Muscle of arm (tissue), 12 donors: ENCODE results near the gene HP. TPM values are rescaled to one million over a fixed set of nuclear protein-coding genes. Genes with fewer than 3 reads are reported as not detected.
A peak's percentile ranks its signal among the peaks of the same experiment; 100 is the strongest.
"Not testable (repeated sequence)": the region's sequence is repeated elsewhere in the genome, so short reads cannot be mapped to it uniquely, and the experiment has no call there.

Experiments used
- DNase-seq: peaks from one replicate; pipeline ENCODE4 v3.0.0-alpha.2; 2013
- polyA plus RNA-seq, 12 donors: library from polyadenylated mRNA; unstranded; fragments of 120-200 nt; gene quantifications; one replicate each; pipeline ENCODE4 v1.2.1, GENCODE V29; 2013; ENCODE audit not compliant: insufficient read length in 12 of 12

Gene HP
- polyA plus RNA-seq, 12 donors = 0.12 to 2.7 (median 0.65) TPM; not detected in 2

DNA sequence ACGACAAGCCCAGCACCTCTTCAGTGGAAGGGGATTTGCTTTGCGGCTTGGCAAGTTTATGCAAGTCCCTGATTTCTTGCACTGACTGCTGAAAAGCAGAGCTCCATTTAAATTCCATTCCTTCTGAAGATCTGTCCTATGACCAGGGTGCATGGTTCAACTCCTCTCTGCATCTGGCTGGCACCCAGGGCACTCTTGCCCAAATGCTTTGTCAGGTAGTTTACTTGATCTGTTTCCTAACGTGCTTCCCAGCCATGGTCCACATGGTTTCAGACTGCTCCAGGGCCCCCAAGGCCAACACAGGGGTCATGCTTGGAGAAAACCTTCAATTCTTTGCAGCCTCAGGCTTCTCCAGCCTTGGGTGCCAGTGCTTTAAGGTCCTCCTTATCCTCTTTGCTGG, 11.2 kb upstream of the HP start:
- DNase-seq = no peak

DNA sequence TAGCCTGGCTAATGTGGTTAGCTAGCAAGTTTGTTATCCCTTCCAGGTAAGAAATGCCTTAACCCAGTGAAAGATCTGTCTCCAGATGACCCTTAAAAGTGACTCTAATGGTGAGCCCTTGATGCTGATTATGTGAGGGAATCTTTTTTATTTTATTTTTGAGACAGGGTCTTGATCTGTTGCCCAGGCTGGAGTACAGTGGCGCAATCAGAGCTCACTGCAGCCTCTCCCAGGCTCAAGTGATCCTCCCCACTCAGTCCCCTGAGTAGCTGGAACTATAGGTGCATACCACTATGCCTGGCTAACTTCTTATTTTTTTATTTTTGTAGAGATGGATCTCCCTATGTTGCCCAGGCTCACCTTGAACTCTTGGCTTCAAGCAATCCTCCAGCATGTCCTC, 10.8 kb upstream of the HP start:
- no peak for DNase-seq

DNA sequence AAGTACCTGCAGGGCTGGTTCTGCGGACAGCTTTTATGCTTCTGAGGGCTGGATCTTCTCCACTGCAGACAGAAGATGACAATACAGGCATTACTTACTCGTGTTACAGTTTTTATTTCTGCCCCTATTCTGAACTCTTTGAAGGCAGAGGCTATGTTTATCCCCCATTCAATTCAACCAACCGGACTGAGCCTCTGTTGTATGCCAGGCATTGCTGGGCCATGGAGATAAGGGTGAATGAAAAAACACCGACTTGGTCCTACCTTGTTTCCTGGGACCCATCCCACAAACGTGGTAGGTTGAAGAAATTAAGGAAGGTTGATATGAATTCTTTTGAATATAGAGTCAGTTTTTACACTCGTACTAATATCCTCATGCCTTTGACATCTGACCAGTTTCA, 10.0 kb upstream of the HP start:
- no peak for DNase-seq

DNA sequence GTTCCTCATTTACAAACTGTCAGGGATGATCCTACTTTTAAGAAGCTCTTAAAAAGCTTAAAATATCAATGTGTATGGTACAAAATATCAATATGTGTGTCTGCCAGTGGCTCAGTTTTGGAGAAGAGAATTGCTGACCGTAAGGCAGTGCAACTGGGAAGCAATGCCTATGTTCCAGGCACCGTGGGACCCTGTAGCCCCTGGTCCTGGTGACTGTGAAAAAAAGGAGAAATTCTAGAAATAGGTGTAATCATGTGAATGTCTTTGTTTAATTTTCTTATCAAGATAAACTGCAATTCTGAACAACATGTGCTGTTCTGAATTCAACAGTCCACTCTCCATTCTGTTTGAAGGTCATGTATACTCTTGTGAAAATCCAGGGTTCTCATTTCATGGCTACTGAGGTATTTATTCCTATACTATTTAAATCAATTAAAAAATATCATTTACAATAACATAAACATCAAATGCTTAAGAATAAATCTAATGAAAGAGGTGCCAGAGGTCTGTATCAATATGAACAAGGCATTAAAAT, 9.4 kb upstream of the HP start:
- no peak for DNase-seq

DNA sequence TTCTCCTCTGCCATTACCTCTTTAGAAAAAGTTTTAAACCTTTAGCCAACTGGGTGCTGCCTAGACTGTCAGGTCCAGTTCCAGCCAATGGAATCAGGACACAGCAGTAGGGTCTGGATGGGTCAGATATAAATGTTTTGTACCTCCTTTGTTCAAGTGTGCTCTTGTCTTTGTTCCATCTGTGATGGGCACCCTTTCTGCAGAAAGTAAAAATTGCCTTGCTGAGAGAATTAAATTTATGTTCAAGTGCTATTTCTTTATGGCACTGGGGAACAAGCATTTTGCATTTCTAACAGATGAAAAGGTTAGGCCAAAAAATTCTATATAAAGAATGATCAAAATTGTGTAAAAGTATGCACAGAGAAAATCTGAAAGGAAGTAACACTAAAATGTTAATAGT, 5.2 kb upstream of the HP start:
- no peak for DNase-seq

DNA sequence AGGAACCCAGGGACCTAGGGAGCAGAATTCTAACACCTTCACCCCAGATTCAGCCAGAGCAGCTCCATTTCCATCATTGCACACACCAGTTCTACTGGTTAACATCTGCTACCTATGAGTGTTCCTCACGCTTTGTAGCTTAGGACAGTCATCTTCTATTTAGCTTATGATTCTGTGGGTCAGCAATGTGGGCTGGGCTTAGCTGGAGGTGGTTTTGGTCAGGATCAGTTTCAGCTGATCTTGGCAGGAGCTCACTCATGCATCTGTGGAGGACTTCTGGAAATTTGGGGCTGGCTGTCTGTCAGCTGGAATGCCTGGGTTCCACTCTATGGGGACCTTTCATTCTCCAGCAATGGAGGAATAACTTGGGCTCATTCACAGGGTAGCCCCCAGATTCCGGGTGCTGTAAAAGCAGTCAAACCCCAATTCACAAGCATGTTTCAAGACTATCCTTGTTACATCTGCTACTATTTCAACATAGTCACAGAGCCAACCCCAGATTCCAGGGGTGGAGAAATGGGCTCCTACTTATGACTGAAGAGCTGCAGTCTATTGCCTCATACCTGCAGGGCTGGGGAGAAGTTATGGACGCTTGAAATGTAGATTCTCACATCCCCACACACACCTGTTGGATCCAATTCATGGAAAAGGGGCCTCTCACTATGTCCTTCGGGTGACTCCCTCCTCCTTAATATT, 3.4 kb upstream of the HP start:
- DNase-seq = no peak

DNA sequence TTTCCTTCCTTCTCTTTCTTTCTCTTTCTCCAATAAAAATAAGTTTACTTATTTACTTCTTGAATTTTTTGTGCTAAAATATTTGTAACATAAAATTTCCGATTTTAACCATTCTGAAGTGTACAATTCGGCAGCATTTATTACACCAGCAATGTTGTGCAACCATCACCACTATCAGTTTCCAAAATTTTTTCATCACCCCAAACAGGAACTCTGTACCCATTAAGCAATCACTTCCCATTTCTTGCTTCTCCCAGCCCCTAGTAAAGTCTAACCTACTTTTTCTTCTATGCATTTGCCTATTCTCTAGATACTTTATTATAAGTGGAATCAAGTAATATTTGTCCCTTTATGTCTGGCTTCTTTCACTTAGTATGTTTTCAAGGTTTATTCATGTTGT, 2.5 kb upstream of the HP start:
- no peak for DNase-seq

DNA sequence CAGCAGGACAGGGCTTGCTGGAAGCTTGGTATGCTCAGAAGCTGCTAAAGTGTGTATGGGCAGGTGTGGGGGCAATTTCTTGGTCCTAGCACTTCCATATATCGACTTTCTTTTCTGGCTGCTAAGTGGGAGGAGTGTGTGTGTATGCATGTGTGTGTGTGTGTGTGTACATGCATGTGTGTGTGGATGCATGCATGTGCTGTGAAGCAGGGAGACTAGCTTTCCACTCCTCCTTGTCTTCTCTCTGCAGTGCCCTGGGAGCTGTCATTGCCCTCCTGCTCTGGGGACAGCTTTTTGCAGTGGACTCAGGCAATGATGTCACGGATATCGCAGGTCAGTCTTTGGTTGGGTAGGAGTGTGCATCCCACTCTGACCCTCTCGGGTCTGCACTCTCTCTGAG, 1.6 kb downstream of the HP start:
- DNase-seq = no peak

DNA sequence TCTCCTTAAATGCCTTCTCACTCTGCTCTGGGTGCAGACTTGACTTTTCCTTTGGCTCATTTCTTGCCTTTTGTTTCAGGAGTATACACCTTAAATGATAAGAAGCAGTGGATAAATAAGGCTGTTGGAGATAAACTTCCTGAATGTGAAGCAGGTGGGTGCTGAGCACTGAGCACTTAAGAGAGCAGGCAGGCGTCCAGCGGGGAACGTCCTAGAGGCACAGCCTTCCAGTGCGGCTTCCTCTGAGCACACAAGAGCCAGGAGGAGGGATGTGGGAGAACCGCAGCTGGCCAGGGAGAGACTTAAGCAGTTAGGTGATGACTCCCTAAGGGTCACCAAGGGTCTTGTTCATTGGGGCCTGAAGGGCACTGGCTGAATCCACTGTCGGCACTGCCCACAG, 3.0 kb downstream of the HP start:
- DNase-seq = not testable (repeated sequence)

DNA sequence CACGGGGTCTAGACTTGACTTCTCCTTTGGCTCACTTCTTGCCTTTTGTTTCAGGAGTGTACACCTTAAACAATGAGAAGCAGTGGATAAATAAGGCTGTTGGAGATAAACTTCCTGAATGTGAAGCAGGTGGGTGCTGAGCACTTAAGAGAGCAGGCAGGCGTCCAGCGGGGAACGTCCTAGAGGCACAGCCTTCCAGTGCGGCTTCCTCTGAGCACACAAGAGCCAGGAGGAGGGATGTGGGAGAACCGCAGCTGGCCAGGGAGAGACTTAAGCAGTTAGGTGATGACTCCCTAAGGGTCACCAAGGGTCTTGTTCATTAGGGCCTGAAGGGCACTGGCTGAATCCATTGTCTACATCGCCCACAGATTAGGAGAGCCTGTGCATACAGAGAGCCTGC, 4.8 kb downstream of the HP start:
- DNase-seq = not testable (repeated sequence)

DNA sequence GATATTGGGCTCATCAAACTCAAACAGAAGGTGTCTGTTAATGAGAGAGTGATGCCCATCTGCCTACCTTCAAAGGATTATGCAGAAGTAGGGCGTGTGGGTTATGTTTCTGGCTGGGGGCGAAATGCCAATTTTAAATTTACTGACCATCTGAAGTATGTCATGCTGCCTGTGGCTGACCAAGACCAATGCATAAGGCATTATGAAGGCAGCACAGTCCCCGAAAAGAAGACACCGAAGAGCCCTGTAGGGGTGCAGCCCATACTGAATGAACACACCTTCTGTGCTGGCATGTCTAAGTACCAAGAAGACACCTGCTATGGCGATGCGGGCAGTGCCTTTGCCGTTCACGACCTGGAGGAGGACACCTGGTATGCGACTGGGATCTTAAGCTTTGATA, 6.1 kb downstream of the HP start:
- no peak for DNase-seq

DNA sequence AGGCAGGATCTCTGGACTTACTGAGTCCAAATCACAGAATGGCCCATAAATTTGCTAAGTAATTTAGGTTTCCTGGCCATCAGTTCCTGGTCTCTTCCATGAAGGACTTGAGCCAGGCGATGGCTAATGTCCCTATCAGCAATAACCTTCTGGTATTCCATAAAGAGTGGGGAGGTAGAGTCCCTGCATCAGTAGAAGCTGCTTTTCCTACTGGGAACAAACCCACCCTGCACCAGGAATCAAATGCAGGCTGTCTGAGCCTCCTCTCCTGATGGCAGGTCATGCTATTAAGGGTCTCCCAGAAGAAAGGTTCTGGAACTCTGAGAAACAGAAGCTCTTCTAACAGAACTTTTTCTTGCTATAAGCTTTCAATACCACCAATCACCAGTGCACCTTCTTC, 7.3 kb downstream of the HP start:
- DNase-seq = no peak

DNA sequence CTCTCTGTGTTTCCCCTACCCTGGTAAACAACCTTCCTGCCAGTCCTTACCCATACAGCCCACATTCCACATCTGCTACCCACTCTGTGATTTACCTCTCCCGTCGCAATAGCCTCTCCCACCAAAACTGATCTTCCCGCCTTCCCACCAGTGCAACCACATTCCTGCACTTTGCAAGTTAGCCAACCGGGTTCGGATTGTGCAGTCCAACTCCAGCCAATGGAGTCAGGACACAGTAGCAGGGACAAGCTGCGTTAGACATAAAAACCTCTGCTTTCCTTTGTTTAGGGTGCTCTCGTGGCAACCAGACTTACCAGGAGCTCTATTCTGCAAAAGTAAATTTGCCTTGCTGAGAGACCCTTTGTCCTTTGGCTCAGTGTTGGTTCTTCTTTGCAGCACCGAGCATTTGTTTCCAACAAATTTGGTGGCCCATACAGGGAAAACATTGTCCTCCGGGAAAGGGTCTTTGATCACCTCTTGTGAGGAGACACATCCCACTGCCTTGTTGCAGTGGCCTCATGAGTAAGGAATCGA, 10.1 kb downstream of the HP start:
- no peak for DNase-seq

DNA sequence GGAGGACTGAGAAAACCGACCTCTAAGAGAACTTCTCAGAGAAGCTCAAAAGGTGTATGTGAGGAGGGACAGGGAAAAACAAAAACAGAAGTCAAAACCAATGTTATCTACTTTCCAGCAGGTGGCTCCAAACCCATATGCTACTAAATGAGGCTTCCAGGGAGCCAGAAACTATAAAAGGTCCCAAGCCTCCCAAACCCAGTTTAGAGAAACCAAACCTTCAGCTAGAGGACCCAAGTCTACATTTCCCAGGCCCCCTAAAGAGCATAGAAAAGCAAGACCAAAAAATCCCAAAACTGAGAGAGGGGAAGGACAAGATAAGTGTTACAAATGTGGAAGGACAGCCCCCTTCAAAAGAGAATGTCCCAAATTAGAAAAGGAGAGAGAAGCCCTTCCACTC, 12.4 kb downstream of the HP start:
- DNase-seq = peak; percentile 34

DNA sequence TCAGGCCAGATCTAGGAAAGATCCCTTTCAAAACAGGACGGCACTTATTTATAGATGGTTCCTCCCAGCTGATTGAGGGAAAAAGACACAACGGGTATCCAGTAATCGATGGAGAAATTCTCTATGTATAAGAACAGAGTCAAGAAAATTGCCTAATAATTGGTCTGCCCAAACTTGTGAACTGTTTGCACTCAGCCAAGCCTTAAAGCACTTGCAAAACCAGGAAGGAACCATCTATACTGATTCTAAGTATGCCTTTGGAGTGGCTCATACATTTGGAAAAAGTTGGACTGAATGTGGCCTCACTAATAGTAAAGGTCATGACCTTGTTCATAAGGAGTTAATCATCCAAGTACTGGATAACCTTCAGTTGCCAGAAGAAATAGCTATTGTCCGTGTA, 14.6 kb downstream of the HP start:
- DNase-seq = no peak

DNA sequence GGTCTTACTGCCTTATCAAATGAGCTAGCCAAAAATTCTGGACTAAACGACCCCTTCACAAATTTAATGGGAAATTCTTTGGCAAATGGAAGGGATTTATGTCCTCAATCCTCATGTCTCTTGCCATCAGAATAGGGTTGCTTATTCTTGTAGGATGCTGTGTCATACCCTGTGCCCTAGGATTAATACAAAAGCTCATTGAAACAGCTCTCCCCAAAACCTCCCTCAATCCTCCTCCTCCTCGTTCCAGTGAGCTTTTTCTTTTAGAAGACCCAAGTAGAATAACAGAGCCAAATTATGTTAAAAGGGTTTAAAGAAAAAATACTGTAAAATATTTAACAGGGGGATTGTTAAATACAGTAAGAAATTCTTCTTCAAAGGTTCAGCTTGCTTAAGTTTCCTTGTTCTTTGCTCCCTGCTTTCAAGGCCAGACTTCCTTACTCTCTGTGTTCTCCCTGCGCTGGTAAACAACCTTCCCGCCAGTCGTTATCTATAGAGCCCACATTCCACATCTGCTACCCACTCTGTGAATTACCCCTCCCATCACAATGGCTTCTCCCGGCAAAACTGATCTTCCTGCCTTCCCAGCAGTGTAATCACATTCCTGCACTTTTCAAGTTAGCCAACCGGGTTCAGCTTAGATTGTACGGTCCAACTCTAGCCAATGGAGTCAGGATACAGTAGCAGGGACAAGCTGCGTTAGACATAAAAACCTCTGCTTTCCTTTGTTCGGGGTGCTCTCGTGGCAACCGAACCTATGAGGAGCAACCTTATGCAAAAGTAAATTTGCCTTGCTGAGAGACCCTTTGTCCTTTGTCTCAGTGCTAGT, 18.4 kb downstream of the HP start:
- no peak for DNase-seq

DNA sequence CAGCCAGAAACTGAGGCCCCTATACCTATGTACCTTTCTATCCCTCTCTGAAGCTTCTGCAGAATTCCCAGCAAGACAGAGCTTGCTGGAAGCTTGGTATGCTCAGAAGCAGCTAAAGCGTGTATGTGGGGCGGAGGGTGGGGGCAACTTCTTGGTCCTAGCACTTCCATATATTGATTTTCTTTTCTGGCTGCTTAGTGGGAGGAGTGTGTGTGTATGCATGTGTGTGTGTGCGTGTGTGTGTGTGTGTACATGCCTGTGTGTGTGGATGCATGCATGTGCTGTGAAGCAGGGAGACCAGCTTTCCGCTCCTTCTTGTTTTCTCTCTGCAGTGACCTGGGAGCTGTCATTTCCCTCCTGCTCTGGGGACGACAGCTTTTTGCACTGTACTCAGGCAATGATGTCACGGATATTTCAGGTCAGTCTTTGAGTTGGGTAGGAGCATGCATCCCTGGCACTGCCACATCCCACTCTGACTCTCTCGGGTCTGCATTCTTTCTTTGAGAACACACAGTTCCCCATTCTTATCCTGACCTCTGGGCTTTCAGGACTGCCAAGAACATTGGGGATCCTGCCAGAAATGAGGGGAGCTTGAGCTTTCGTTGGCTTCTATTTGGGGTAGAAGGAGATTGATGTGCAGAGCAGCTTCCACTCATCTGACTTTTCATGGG, 19.4 kb downstream of the HP start:
- no peak for DNase-seq

DNA sequence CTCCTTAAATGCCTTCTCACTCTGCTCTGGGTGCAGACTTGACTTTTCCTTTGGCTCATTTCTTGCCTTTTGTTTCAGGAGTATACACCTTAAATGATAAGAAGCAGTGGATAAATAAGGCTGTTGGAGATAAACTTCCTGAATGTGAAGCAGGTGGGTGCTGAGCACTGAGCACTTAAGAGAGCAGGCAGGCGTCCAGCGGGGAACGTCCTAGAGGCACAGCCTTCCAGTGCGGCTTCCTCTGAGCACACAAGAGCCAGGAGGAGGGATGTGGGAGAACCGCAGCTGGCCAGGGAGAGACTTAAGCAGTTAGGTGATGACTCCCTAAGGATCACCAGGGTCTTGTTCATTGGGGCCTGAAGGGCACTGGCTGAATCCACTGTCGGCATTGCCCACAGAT, 20.8 kb downstream of the HP start:
- not testable (repeated sequence) for DNase-seq

DNA sequence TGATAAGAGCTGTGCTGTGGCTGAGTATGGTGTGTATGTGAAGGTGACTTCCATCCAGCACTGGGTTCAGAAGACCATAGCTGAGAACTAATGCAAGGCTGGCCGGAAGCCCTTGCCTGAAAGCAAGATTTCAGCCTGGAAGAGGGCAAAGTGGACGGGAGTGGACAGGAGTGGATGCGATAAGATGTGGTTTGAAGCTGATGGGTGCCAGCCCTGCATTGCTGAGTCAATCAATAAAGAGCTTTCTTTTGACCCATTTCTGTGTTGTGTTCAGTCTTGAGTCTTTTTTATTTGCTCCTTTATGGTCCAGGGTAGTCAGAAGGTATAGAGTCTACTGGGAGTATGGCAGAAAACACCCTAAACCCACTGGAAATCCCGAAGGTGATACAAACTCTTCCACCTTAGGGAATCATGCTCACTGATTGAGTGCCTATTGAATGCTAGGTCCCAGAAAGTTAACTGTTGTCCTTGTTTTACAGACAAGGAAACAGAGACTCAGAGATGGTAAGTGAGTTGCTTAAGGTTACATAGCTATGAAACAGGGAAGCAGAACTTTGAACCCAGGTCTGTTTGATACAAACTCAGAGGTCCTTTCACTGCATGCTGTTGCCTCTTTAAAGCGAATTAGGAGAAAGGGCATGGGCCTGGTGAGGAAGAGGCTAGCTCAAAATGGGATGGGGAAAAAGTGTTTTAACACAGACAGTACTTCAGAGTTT, 22.8 kb downstream of the HP start:
- not testable (repeated sequence) for DNase-seq

DNA sequence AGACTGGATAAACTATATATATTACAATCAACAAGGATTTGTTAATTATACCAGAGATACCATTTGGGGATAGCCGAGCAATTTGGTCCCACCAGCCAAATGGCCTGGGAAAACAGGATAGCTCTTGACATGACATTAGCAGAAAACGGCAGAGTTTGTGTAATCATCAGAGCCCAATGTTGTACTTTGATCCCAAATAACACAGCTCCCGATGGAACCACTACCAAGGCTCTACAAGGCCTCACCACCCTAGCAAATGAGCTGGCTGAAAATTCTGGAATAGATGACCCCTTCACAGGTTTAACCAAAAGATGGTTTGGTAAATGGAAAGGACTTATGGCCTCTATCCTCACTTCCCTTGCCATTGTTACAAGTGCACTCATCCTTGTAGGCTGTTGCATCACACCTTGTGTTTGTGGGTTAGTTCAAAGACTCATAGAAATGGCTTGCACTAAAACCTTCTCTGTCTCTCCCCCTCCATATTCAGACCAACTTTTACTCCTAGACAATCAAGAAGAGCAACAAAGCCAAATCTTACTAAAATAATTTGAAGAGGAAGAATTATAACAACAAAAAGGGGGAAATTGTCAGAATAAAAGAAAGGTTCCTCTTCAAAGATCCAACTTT, 29.6 kb downstream of the HP start:
- DNase-seq = no peak

DNA sequence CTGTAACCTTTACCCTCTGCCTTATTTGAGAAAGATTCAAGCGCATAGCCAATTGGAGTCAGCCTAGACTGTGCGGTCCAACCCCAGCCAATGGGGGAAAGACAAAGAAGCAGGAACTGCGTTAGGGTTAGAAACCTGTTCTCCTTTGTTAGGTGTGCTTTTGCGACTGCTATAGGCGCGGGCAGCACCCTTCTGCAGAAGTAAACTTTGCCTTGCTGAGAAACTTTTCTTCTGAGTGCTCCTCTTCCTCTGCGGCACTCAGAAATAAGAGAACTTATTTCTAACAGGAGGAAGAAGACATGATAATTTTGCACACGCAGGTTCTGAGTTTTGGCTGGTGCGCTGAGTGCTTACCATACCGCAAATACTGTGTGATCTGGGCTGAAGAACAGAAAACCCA, 30.1 kb downstream of the HP start:
- no peak for DNase-seq
